HepG2 (cell line): ENCODE measurements around the gene ARHGAP19. TPM values are rescaled to one million over a fixed set of nuclear protein-coding genes. Genes with fewer than 3 reads are reported as not detected.
A peak's percentile ranks its signal among the peaks of the same experiment; 100 is the strongest.

Experiments
- CCDC6 ChIP-seq: sonication (generic); formaldehyde crosslinking; IDR thresholded peaks from 2 replicates; pipeline ENCODE4 v1.8.1; 2022; ENCODE audit warnings: mild to moderate bottlenecking, missing genetic modification reagents, moderate library complexity
- GATA4 ChIP-seq: sonication (generic); IDR thresholded peaks from 2 replicates; pipeline ENCODE4 v1.6.1; 2016; ENCODE audit warnings: antibody characterized with exemption, low read depth, borderline replicate concordance
- HDAC1 ChIP-seq: sonication (generic); formaldehyde crosslinking; IDR thresholded peaks from 2 replicates; pipeline ENCODE4 v1.5.1; 2020; ENCODE audit warnings: mild to moderate bottlenecking, missing genetic modification reagents
- JUND ChIP-seq: sonication (generic); formaldehyde crosslinking; IDR thresholded peaks from 2 replicates; pipeline ENCODE4 v1.8.0; 2022; ENCODE audit warnings: mild to moderate bottlenecking, missing genetic modification reagents
- KLF6 ChIP-seq: IDR thresholded peaks from 2 replicates; pipeline ENCODE4 v1.8.0; 2016; ENCODE audit warnings: missing biosample characterization, missing genetic modification reagents
- RCOR2 ChIP-seq: IDR thresholded peaks from 2 replicates; pipeline ENCODE4 v1.6.1; 2016; ENCODE audit warnings: missing biosample characterization, missing genetic modification reagents
- SUZ12 ChIP-seq: fragments of 150-350 bp; IDR thresholded peaks from 2 replicates; pipeline ENCODE4 v1.6.1; 2014; ENCODE audit warnings: low read depth, low read length
- TP53 ChIP-seq: sonication (generic); formaldehyde crosslinking; conservative IDR thresholded peaks from 2 replicates; pipeline ENCODE4 v1.4.0; 2020; ENCODE audit warnings: missing genetic modification reagents
- WIZ ChIP-seq: sonication (generic); formaldehyde crosslinking; IDR thresholded peaks from 2 replicates; pipeline ENCODE4 v1.5.1; 2020; ENCODE audit warnings: mild to moderate bottlenecking, missing genetic modification reagents
- ZNF124 ChIP-seq: sonication (generic); formaldehyde crosslinking; IDR thresholded peaks from 2 replicates; pipeline ENCODE4 v1.4.0; 2020; ENCODE audit warnings: missing genetic modification reagents
- ZNF205 ChIP-seq: IDR thresholded peaks from 2 replicates; pipeline ENCODE4 v1.6.1; 2018; ENCODE audit warnings: missing biosample characterization, missing genetic modification reagents
- ZNF253 ChIP-seq: sonication (generic); formaldehyde crosslinking; IDR thresholded peaks from 2 replicates; pipeline ENCODE4 v1.8.0; 2022; ENCODE audit warnings: mild to moderate bottlenecking, missing genetic modification reagents, borderline replicate concordance
- ZNF616 ChIP-seq: sonication (generic); formaldehyde crosslinking; IDR thresholded peaks from 2 replicates; pipeline ENCODE4 v1.5.0; 2020; ENCODE audit warnings: low read depth, mild to moderate bottlenecking, missing genetic modification reagents
- ZNF724P ChIP-seq: sonication (generic); formaldehyde crosslinking; IDR thresholded peaks from 2 replicates; pipeline ENCODE4 v1.8.0; 2022; ENCODE audit warnings: missing genetic modification reagents, borderline replicate concordance
- ZNF775 ChIP-seq: sonication (generic); formaldehyde crosslinking; IDR thresholded peaks from 2 replicates; pipeline ENCODE4 v1.4.0; 2020; ENCODE audit warnings: missing genetic modification reagents, mild to moderate bottlenecking, moderate library complexity, borderline replicate concordance
- polyA plus RNA-seq, 8 experiments: library from polyadenylated mRNA; depleted of rRNA in 3 of 8; stranded (reverse) in 7 of 8; unstranded in 1 of 8; fragments of >200 nt; fragmentation: Illumina TruSeq in 4 of 8; extraction: Trizol in 4 of 8; gene quantifications; 2 replicates each; pipeline versions ENCODE4 v1.2.1 to v1.2.3, GENCODE V29; 2011 to 2016; ENCODE audit warnings: low read depth in 4 of 8, missing spikeins in 1 of 8, mixed read lengths in 1 of 8; ENCODE audit not compliant: insufficient read depth in 1 of 8
- total RNA-seq, 5 experiments: library from RNA; depleted of rRNA; stranded (reverse); fragments of >200 nt; fragmentation: Illumina TruSeq; extraction: Trizol; gene quantifications; 2 replicates each; pipeline ENCODE4 v1.2.3, GENCODE V29; 2016; ENCODE audit warnings: low read depth in 1 of 5
- TF ChIP-seq, protein P1 (sequence below): sonication (generic); formaldehyde crosslinking; IDR thresholded peaks from 2 replicates; pipeline ENCODE4 v1.5.0; 2020; ENCODE audit warnings: missing genetic modification reagents
- TF ChIP-seq, protein P2 (sequence below): IDR thresholded peaks from 2 replicates; pipeline ENCODE4 v1.6.1; 2012; ENCODE audit warnings: low read depth, low read length, improper control_type of control experiment
- TF ChIP-seq, protein P3 (sequence below), 2 experiments: fragments of 450-650 bp in 1 of 2; sonication (generic) in 1 of 2; formaldehyde crosslinking; IDR thresholded peaks; 2 replicates each; pipeline versions ENCODE4 v1.5.0 to v1.8.0; 2020 to 2022; ENCODE audit warnings: mild to moderate bottlenecking in 1 of 2, missing genetic modification reagents in 1 of 2
- TF ChIP-seq, protein P4 (sequence below): sonication (generic); formaldehyde crosslinking; IDR thresholded peaks from 2 replicates; pipeline ENCODE4 v1.4.0; 2020; ENCODE audit warnings: missing genetic modification reagents, borderline replicate concordance
- TF ChIP-seq, protein P5 (sequence below): sonication (generic); formaldehyde crosslinking; IDR thresholded peaks from 2 replicates; pipeline ENCODE4 v1.4.0; 2020; ENCODE audit warnings: missing genetic modification reagents

ARHGAP19 gene
- total and polyA plus RNA-seq, 2 of the 13 experiments (the other 11 are each of a cell fraction or from before 2014, with no cell fraction given): 7.6 to 10.0 TPM

DNA sequence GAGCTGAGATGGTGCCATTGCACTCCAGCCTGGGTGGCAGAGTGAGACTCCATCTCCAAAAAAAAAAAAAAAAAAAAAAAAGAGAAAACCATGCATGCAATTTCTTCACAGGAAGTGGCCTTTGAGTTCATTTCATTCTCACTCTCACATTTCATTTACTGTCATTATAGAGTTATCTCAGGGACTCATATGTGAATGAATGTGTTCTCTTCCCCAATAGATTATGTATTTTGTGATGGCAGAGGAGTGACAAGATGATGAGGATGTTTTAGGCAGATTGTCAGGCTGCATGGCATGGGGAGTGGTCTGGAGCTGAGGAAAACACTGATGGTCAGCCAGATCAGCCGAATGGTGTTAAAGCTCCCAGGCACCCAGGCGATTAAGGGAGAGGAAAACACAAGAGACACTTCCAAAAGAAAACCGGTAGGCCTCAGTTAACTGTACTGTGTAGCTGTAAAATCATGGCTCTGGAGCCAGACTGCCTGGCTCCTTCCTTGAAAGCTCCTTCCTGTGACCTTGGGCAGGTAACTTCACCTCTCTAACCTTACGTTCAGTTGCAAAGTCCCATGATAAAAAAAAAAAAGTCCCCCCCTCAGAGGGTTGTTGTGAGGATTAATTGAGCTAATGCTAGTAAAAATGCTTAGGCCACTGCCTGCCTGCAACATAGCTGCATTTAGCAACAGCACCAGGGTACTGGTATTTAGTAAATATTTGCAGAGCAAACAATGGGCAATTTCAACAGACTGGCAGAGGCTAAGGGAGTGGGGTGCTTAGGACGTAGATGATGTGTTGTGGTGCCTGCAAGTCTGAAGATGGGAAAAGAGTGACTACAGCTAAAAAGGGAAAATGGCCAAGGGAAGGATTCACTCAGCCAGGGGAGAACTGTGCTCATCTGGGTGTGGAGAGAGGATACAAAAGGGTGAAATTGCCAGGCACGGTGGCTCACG, 35.2 kb upstream of the ARHGAP19 start (continued):
- no peak for TF ChIP-seq ZNF253 (CRISPR knock-in tag)
- TF ChIP-seq, protein P1, sequence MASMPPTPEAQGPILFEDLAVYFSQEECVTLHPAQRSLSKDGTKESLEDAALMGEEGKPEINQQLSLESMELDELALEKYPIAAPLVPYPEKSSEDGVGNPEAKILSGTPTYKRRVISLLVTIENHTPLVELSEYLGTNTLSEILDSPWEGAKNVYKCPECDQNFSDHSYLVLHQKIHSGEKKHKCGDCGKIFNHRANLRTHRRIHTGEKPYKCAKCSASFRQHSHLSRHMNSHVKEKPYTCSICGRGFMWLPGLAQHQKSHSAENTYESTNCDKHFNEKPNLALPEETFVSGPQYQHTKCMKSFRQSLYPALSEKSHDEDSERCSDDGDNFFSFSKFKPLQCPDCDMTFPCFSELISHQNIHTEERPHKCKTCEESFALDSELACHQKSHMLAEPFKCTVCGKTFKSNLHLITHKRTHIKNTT: no peak
- TF ChIP-seq JUND (CRISPR knock-in tag): no peak
- TF ChIP-seq ZNF724P (CRISPR knock-in tag): no peak
- TF ChIP-seq HDAC1 (CRISPR knock-in tag): peak; percentile 91
- TF ChIP-seq ZNF124 (CRISPR knock-in tag): peak; percentile 31; the same call in 1 of the 2 replicates
- peak; percentile 93 for TF ChIP-seq KLF6 (CRISPR knock-in tag)
- no peak for TF ChIP-seq SUZ12
- TF ChIP-seq WIZ (CRISPR knock-in tag): no peak
- TF ChIP-seq, protein P2, sequence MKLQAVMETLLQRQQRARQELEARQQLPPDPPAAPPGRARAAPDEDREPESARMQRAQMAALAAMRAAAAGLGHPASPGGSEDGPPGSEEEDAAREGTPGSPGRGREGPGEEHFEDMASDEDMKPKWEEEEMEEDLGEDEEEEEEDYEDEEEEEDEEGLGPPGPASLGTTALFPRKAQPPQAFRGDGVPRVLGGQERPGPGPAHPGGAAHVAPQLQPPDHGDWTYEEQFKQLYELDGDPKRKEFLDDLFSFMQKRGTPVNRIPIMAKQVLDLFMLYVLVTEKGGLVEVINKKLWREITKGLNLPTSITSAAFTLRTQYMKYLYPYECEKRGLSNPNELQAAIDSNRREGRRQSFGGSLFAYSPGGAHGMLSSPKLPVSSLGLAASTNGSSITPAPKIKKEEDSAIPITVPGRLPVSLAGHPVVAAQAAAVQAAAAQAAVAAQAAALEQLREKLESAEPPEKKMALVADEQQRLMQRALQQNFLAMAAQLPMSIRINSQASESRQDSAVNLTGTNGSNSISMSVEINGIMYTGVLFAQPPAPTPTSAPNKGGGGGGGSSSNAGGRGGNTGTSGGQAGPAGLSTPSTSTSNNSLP: peak; percentile 42
- peak; percentile 95 for TF ChIP-seq RCOR2
- TF ChIP-seq, protein P3, sequence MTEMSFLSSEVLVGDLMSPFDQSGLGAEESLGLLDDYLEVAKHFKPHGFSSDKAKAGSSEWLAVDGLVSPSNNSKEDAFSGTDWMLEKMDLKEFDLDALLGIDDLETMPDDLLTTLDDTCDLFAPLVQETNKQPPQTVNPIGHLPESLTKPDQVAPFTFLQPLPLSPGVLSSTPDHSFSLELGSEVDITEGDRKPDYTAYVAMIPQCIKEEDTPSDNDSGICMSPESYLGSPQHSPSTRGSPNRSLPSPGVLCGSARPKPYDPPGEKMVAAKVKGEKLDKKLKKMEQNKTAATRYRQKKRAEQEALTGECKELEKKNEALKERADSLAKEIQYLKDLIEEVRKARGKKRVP (CRISPR knock-in tag; IDR thresholded peaks at IDR 0.05): peak in 1 of 2 experiments; percentile 73; a peak in 2 of 4 replicates
- TF ChIP-seq, protein P4, sequence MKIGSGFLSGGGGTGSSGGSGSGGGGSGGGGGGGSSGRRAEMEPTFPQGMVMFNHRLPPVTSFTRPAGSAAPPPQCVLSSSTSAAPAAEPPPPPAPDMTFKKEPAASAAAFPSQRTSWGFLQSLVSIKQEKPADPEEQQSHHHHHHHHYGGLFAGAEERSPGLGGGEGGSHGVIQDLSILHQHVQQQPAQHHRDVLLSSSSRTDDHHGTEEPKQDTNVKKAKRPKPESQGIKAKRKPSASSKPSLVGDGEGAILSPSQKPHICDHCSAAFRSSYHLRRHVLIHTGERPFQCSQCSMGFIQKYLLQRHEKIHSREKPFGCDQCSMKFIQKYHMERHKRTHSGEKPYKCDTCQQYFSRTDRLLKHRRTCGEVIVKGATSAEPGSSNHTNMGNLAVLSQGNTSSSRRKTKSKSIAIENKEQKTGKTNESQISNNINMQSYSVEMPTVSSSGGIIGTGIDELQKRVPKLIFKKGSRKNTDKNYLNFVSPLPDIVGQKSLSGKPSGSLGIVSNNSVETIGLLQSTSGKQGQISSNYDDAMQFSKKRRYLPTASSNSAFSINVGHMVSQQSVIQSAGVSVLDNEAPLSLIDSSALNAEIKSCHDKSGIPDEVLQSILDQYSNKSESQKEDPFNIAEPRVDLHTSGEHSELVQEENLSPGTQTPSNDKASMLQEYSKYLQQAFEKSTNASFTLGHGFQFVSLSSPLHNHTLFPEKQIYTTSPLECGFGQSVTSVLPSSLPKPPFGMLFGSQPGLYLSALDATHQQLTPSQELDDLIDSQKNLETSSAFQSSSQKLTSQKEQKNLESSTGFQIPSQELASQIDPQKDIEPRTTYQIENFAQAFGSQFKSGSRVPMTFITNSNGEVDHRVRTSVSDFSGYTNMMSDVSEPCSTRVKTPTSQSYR: peak; percentile 74; the same call in 1 of the 2 replicates
- no peak for TF ChIP-seq TP53 (CRISPR knock-in tag)
- TF ChIP-seq ZNF205 (CRISPR knock-in tag): peak; percentile 83
- TF ChIP-seq CCDC6: peak; percentile 61; the same call in 1 of the 2 replicates
- no peak for TF ChIP-seq ZNF616
- TF ChIP-seq ZNF775 (CRISPR knock-in tag): no peak
- TF ChIP-seq, protein P5, sequence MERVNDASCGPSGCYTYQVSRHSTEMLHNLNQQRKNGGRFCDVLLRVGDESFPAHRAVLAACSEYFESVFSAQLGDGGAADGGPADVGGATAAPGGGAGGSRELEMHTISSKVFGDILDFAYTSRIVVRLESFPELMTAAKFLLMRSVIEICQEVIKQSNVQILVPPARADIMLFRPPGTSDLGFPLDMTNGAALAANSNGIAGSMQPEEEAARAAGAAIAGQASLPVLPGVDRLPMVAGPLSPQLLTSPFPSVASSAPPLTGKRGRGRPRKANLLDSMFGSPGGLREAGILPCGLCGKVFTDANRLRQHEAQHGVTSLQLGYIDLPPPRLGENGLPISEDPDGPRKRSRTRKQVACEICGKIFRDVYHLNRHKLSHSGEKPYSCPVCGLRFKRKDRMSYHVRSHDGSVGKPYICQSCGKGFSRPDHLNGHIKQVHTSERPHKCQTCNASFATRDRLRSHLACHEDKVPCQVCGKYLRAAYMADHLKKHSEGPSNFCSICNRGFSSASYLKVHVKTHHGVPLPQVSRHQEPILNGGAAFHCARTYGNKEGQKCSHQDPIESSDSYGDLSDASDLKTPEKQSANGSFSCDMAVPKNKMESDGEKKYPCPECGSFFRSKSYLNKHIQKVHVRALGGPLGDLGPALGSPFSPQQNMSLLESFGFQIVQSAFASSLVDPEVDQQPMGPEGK: peak; percentile 95
- no peak; the same call in 1 of the 2 replicates for TF ChIP-seq GATA4
